Gastrocnemius medialis (tissue), 4 donors: ENCODE results near the gene EED.

ENCODE experiments used
- POLR2A ChIP-seq, 2 donors: fragments of 450-650 bp; IDR thresholded peaks; one replicate each; pipeline ENCODE4 v1.6.1; 2017; ENCODE audit warnings: antibody characterized with exemption in 2 of 2, mild to moderate bottlenecking in 2 of 2, moderate library complexity in 2 of 2
- TF ChIP-seq, protein P1 (sequence below), 5 experiments: fragments of 450-650 bp in 3 of 5; fragments of 200-600 bp in 2 of 5; sonication (generic) in 2 of 5; IDR thresholded peaks in 4 of 5; conservative IDR thresholded peaks in 1 of 5; 1 replicate in 4 of 5; 2 replicates in 1 of 5; pipeline ENCODE4 v1.5.1; 2016 to 2019; ENCODE audit warnings: antibody characterized with exemption in 5 of 5, mild to moderate bottlenecking in 3 of 5, moderate library complexity in 3 of 5

DNA sequence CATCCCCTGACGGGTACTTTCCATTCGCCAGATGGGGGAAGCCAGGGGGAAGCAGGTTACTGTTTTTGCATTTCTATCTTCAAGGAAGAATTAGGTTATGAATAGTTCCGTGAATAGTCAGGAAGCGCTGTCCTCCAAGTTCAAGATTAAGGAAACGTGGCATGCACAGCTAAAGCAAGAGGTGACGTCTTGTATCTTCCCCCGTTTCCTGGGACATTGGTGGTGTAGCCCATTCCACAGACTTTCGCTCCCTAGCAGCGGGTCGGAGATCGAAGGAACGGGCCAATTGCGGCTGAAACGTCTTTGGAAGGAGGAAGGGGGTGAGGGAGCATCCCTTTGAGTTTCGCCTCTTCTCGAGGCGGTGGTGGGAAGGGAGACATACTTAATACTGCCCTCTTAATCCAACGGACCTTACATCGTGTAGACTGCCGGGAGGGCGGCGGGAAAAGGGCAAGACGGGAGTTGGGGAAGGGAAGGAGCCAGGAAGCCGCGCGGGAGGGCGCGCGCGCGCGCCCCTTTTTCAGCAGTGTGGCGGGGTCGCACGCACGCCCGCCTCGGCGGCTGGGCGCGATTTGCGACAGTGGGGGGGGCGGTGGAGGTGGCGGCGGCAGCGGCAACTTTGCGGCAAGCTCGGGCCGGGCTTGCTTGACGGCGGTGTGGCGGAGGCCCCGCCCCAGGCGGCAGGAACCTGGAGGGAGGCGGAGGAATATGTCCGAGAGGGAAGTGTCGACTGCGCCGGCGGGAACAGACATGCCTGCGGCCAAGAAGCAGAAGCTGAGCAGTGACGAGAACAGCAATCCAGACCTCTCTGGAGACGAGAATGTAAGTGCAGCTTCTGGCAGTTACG is at the start of gene EED:
- TF ChIP-seq, protein P1, sequence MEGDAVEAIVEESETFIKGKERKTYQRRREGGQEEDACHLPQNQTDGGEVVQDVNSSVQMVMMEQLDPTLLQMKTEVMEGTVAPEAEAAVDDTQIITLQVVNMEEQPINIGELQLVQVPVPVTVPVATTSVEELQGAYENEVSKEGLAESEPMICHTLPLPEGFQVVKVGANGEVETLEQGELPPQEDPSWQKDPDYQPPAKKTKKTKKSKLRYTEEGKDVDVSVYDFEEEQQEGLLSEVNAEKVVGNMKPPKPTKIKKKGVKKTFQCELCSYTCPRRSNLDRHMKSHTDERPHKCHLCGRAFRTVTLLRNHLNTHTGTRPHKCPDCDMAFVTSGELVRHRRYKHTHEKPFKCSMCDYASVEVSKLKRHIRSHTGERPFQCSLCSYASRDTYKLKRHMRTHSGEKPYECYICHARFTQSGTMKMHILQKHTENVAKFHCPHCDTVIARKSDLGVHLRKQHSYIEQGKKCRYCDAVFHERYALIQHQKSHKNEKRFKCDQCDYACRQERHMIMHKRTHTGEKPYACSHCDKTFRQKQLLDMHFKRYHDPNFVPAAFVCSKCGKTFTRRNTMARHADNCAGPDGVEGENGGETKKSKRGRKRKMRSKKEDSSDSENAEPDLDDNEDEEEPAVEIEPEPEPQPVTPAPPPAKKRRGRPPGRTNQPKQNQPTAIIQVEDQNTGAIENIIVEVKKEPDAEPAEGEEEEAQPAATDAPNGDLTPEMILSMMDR (IDR thresholded peaks at IDR 0.05 in 4 of 5, conservative IDR thresholded peaks at IDR 0.05 in 1 of 5), result no peak
- peak; percentile 46 to 70 for TF ChIP-seq POLR2A (IDR thresholded peaks at IDR 0.05)
